ES-I3 (cell line): ENCODE measurements around the gene FKBP5.
"Not testable (repeated sequence)": the region's sequence is repeated elsewhere in the genome, so short reads cannot be mapped to it uniquely, and the experiment has no call there.

Experiments used
- H3K36me3 ChIP-seq: 2 replicates; pipeline ENCODE4 v1.6.1; 2013; ENCODE audit warnings: mild to moderate bottlenecking, low read length, control low read depth, moderate library complexity; ENCODE audit not compliant: insufficient read depth
- H3K4me1 ChIP-seq: 2 replicates; pipeline ENCODE4 v1.6.1; 2013; ENCODE audit warnings: mild to moderate bottlenecking, control low read depth, low read length; ENCODE audit not compliant: insufficient read depth
- H3K9ac ChIP-seq: 2 replicates; pipeline ENCODE4 v1.6.1; 2013; ENCODE audit warnings: low read depth, mild to moderate bottlenecking, low read length, moderate library complexity
- H3K9me3 ChIP-seq: 2 replicates; pipeline ENCODE4 v1.6.1; 2013; ENCODE audit warnings: mild to moderate bottlenecking, low read length, moderate library complexity; ENCODE audit not compliant: control insufficient read depth, insufficient read depth

FKBP5 gene

GRCh38 chr6:35611240-35611639 is 77.5 kb downstream of the FKBP5 start:
- Histone ChIP-seq H3K9ac (no peak overlapping the region), H3K9me3 (no peaks in the 10 kb centered on the region), H3K4me1 (no peaks in the 10 kb centered on the region), H3K36me3 (no peaks in the 10 kb centered on the region)

GRCh38 chr6:35610830-35611229 is 77.9 kb downstream of the FKBP5 start:
- no peaks in the 10 kb centered on the region for H3K36me3 ChIP-seq
- H3K9ac ChIP-seq = no peak overlapping the region
- H3K4me1 ChIP-seq = no peaks in the 10 kb centered on the region
- H3K9me3 ChIP-seq = no peaks in the 10 kb centered on the region

- Histone ChIP-seq H3K4me1 (no peaks in the 10 kb centered on the region), H3K9me3 (no peaks in the 10 kb centered on the region), H3K36me3 (no peaks in the 10 kb centered on the region), H3K9ac (no peak overlapping the region)
Observed at GRCh38 chr6:35609588-35609987, 79.1 kb downstream of the FKBP5 start.

GRCh38 chr6:35607517-35608233 is 81.0 kb downstream of the FKBP5 start:
- Histone ChIP-seq H3K9ac (no peak overlapping the region), H3K4me1 (peaks cover 1% of the 10 kb centered on the region; the same call in 1 of the 2 replicates), H3K9me3 (no peaks in the 10 kb centered on the region), H3K36me3 (no peaks in the 10 kb centered on the region)

- Histone ChIP-seq H3K4me1 (peaks cover 21% of the 10 kb centered on the region), H3K36me3 (no peaks in the 10 kb centered on the region), H3K9ac (no peak overlapping the region), H3K9me3 (no peaks in the 10 kb centered on the region)
Observed at GRCh38 chr6:35605600-35605999, 83.1 kb downstream of the FKBP5 start.

- peaks cover 22% of the 10 kb centered on the region for H3K4me1 ChIP-seq
Observed at GRCh38 chr6:35603326-35604202, 85.2 kb downstream of the FKBP5 start.

GRCh38 chr6:35602133-35602946 is 86.4 kb downstream of the FKBP5 start:
- no peaks in the 10 kb centered on the region for H3K36me3 ChIP-seq
- peaks cover 22% of the 10 kb centered on the region for H3K4me1 ChIP-seq
- H3K9ac ChIP-seq = no peak overlapping the region
- no peaks in the 10 kb centered on the region for H3K9me3 ChIP-seq

More at GRCh38 chr6:35603326-35604202, 85.2 kb downstream of the FKBP5 start:
- Histone ChIP-seq H3K36me3 (no peaks in the 10 kb centered on the region), H3K9ac (no peak overlapping the region), H3K9me3 (no peaks in the 10 kb centered on the region)

- no peak overlapping the region for H3K9ac ChIP-seq
- peaks cover 22% of the 10 kb centered on the region for H3K4me1 ChIP-seq
- H3K36me3 ChIP-seq = no peaks in the 10 kb centered on the region; the same call in 1 of the 2 replicates
- H3K9me3 ChIP-seq = no peaks in the 10 kb centered on the region; the same call in 1 of the 2 replicates
Observed at GRCh38 chr6:35601331-35602132, 87.2 kb downstream of the FKBP5 start.

- Histone ChIP-seq H3K9ac (no peak overlapping the region), H3K36me3 (no peaks in the 10 kb centered on the region; the same call in 1 of the 2 replicates), H3K9me3 (no peaks in the 10 kb centered on the region; the same call in 1 of the 2 replicates), H3K4me1 (peaks cover 22% of the 10 kb centered on the region)
Observed at GRCh38 chr6:35600659-35601125, 88.0 kb downstream of the FKBP5 start.

- Histone ChIP-seq H3K4me1 (peaks cover 22% of the 10 kb centered on the region), H3K36me3 (no peaks in the 10 kb centered on the region; the same call in 1 of the 2 replicates), H3K9ac (no peak overlapping the region), H3K9me3 (no peaks in the 10 kb centered on the region; the same call in 1 of the 2 replicates)
Observed at GRCh38 chr6:35599761-35600658, 88.7 kb downstream of the FKBP5 start.

- not testable (repeated sequence) for H3K9ac ChIP-seq, H3K36me3 ChIP-seq
- peaks cover 22% of the 10 kb centered on the region for H3K4me1 ChIP-seq
Observed at GRCh38 chr6:35598621-35599020, 90.1 kb downstream of the FKBP5 start.

GRCh38 chr6:35596448-35597442 is 92.0 kb downstream of the FKBP5 start:
- H3K9ac ChIP-seq = no peak overlapping the region
- H3K36me3 ChIP-seq = no peaks in the 10 kb centered on the region; the same call in 1 of the 2 replicates
- H3K4me1 ChIP-seq = peaks cover 11% of the 10 kb centered on the region
- H3K9me3 ChIP-seq = no peaks in the 10 kb centered on the region; the same call in 1 of the 2 replicates

More at GRCh38 chr6:35598621-35599020, 90.1 kb downstream of the FKBP5 start:
- H3K9me3 ChIP-seq = not testable (repeated sequence)
